ENCODE measurements around the gene IGSF8.

IGSF8 gene

DNA sequence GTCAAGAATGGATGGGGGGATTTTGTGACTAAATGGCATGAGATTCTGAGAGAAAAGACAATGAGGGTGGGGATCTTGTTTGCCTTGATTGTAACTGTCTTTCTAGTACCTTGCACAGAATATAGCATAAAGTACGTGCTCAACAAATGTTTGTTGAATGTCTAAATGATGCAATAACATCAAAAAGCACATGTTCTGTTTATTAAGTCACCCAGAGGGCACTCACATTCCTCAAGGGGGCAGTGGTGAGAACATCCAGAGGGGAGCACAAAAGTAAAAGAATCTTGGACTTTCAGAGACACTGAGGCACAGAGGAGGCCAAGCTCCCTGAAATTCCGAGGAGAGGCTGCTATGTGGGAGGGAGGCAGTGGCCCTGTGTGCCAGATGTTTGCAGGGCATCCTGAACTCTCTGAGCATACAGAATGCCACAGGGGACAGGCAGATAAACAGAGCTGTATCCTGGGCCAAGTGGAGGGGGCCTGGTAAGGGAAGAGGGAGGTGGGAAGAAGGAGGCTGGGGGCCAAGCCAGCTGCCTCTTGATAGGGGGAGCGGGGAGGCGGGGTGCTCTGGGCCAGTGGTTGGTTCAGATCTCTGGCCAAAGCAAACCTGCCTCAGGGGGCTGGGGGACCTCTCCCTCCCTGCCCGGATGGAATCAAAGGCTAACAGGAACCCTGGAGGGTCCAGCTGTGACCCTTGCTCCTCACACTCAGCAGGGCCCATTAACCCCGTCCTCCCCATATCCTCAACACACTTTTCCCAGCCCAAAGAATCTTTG is 10.7 kb upstream of the IGSF8 start:
- Histone ChIP-seq H3K27me3 (ENCODE audit: control insufficient read depth in 1 of 2, insufficient read depth in 2 of 2, low read length in 2 of 2) (no peaks in the 10 kb centered on the region), H3K9ac (ENCODE audit: low read depth in 1 of 2, low read length in 2 of 2) (no peak overlapping the region), H3K4me3 (ENCODE audit: low read depth in 1 of 2, low read length in 2 of 2) (no peak overlapping the region), H3K27ac (ENCODE audit: low read depth, low read length) (no peak overlapping the region), H3K36me3 (ENCODE audit: control insufficient read depth in 1 of 2, insufficient read depth in 2 of 2, low read length in 2 of 2) (no peaks in the 10 kb centered on the region), H3K4me1 (ENCODE audit: control insufficient read depth in 1 of 2, insufficient read depth in 2 of 2, low read length in 2 of 2) (peaks cover 0 to 4% of the 10 kb centered on the region in 2 donors), H3K9me3 (ENCODE audit: control insufficient read depth in 1 of 2, low read length in 2 of 2) (no peaks in the 10 kb centered on the region)

DNA sequence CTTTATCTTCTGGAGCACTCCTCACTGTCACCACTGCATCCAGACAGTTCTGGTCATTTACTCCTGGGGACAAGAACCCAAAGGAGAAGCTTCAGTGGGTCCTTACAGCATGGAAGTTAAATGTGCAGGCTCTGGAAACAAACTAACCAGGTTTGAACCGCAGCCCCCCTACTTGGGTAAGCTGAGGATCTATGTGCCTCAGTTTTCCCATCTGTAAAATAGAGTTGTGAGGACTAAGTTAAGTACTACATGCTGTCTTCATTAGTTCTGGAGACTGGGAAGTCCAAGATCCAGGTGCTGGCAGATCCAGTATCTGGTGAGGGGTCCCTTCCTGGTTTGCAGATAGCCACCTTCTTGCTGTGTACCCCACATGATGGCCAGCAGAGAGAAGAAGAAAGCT is 9.1 kb upstream of the IGSF8 start:
- H3K9me3 ChIP-seq (ENCODE audit: control insufficient read depth in 1 of 2, low read length in 2 of 2) = no peaks in the 10 kb centered on the region
- no peaks in the 10 kb centered on the region for H3K27me3 ChIP-seq (ENCODE audit: control insufficient read depth in 1 of 2, insufficient read depth in 2 of 2, low read length in 2 of 2)
- H3K4me1 ChIP-seq (ENCODE audit: control insufficient read depth in 1 of 2, insufficient read depth in 2 of 2, low read length in 2 of 2) = peaks cover 0 to 8% of the 10 kb centered on the region in 2 donors
- no peaks in the 10 kb centered on the region for H3K36me3 ChIP-seq (ENCODE audit: control insufficient read depth in 1 of 2, insufficient read depth in 2 of 2, low read length in 2 of 2)
- H3K27ac ChIP-seq (ENCODE audit: low read depth, low read length) = no peak overlapping the region
- H3K4me3 ChIP-seq (ENCODE audit: low read depth in 1 of 2, low read length in 2 of 2) = no peak overlapping the region
- no peak overlapping the region for H3K9ac ChIP-seq (ENCODE audit: low read depth in 1 of 2, low read length in 2 of 2)

DNA sequence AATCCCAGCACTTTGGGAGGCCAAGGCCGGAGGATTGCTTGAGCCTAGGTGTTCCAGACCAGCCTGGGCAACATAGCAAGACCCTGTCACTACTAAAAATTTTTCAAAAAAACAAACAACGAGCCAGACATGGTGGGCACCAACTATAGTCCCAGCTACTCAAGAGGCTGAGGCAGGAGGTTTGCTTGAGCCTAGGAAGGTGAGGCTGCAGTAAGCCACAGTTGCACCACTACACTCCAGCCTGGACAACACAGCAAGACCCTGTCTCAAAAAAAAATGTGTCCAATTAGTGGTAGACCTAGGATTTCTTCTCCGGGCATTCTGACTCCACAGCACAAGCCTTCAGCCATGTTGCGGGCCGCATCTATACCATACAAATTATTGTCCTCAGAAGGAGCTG is 6.7 kb upstream of the IGSF8 start:
- no peak overlapping the region for H3K9ac ChIP-seq (ENCODE audit: low read depth in 1 of 2, low read length in 2 of 2)
- no peaks in the 10 kb centered on the region for H3K36me3 ChIP-seq (ENCODE audit: control insufficient read depth in 1 of 2, insufficient read depth in 2 of 2, low read length in 2 of 2)
- H3K4me1 ChIP-seq (ENCODE audit: control insufficient read depth in 1 of 2, insufficient read depth in 2 of 2, low read length in 2 of 2) = peaks cover 5 to 15% of the 10 kb centered on the region in 2 donors
- H3K9me3 ChIP-seq (ENCODE audit: control insufficient read depth in 1 of 2, low read length in 2 of 2) = no peaks in the 10 kb centered on the region
- H3K4me3 ChIP-seq (ENCODE audit: low read depth in 1 of 2, low read length in 2 of 2) = no peak overlapping the region
- no peak overlapping the region for H3K27ac ChIP-seq (ENCODE audit: low read depth, low read length)
- no peaks in the 10 kb centered on the region for H3K27me3 ChIP-seq (ENCODE audit: control insufficient read depth in 1 of 2, insufficient read depth in 2 of 2, low read length in 2 of 2)

DNA sequence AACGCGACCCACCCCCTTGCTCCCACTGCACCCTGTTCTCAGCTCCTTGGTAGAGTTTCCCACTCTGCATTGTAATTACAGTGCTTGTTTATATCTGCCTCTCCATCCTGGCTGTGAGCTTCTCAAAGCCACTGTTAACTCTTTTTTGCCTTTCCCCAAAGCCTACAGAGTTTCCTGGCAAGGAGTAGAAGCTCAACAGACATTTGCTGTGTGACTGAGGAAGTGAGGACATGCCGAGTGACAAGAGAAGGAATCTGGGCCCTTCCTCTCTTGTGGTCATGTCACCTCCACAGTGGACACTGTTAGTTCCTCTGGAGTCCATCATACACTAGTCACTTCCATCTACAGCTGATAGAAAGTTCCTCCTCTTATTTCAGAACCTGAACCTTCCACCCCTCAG is 6.1 kb upstream of the IGSF8 start:
- no peak overlapping the region for H3K4me3 ChIP-seq (ENCODE audit: low read depth in 1 of 2, low read length in 2 of 2)
- no peaks in the 10 kb centered on the region for H3K36me3 ChIP-seq (ENCODE audit: control insufficient read depth in 1 of 2, insufficient read depth in 2 of 2, low read length in 2 of 2)
- no peak overlapping the region for H3K27ac ChIP-seq (ENCODE audit: low read depth, low read length)
- H3K9ac ChIP-seq (ENCODE audit: low read depth in 1 of 2, low read length in 2 of 2) = no peak overlapping the region
- H3K4me1 ChIP-seq (ENCODE audit: control insufficient read depth in 1 of 2, insufficient read depth in 2 of 2, low read length in 2 of 2) = peaks cover 6 to 18% of the 10 kb centered on the region in 2 donors
- no peaks in the 10 kb centered on the region for H3K27me3 ChIP-seq (ENCODE audit: control insufficient read depth in 1 of 2, insufficient read depth in 2 of 2, low read length in 2 of 2)
- no peaks in the 10 kb centered on the region for H3K9me3 ChIP-seq (ENCODE audit: control insufficient read depth in 1 of 2, low read length in 2 of 2)

- no peaks in the 10 kb centered on the region for H3K27me3 ChIP-seq (ENCODE audit: control insufficient read depth in 1 of 2, insufficient read depth in 2 of 2, low read length in 2 of 2)
- H3K4me1 ChIP-seq (ENCODE audit: control insufficient read depth in 1 of 2, insufficient read depth in 2 of 2, low read length in 2 of 2) = peaks cover 10 to 22% of the 10 kb centered on the region in 2 donors
- H3K9ac ChIP-seq (ENCODE audit: low read depth in 1 of 2, low read length in 2 of 2) = no peak overlapping the region
- no peaks in the 10 kb centered on the region for H3K36me3 ChIP-seq (ENCODE audit: control insufficient read depth in 1 of 2, insufficient read depth in 2 of 2, low read length in 2 of 2)
- no peak overlapping the region for H3K27ac ChIP-seq (ENCODE audit: low read depth, low read length)
- H3K9me3 ChIP-seq (ENCODE audit: control insufficient read depth in 1 of 2, low read length in 2 of 2) = no peaks in the 10 kb centered on the region
- no peak overlapping the region for H3K4me3 ChIP-seq (ENCODE audit: low read depth in 1 of 2, low read length in 2 of 2)
Observed at GRCh38 chr1:160103658-160104408, 5.4 kb upstream of the IGSF8 start.

GRCh38 chr1:160101717-160102522 is 3.5 kb upstream of the IGSF8 start:
- Histone ChIP-seq H3K27me3 (ENCODE audit: control insufficient read depth in 1 of 2, insufficient read depth in 2 of 2, low read length in 2 of 2) (no peaks in the 10 kb centered on the region), H3K9ac (ENCODE audit: low read depth in 1 of 2, low read length in 2 of 2) (no peak overlapping the region), H3K36me3 (ENCODE audit: control insufficient read depth in 1 of 2, insufficient read depth in 2 of 2, low read length in 2 of 2) (no peaks in the 10 kb centered on the region), H3K27ac (ENCODE audit: low read depth, low read length) (no peak overlapping the region), H3K4me1 (ENCODE audit: control insufficient read depth in 1 of 2, insufficient read depth in 2 of 2, low read length in 2 of 2) (peaks cover 19 to 33% of the 10 kb centered on the region in 2 donors), H3K9me3 (ENCODE audit: control insufficient read depth in 1 of 2, low read length in 2 of 2) (no peaks in the 10 kb centered on the region), H3K4me3 (ENCODE audit: low read depth in 1 of 2, low read length in 2 of 2) (no peak overlapping the region)

- Histone ChIP-seq H3K9ac (ENCODE audit: low read depth in 1 of 2, low read length in 2 of 2) (peak overlapping the region in 1 of 2 donors; percentile 15), H3K4me3 (ENCODE audit: low read depth in 1 of 2, low read length in 2 of 2) (no peak overlapping the region), H3K36me3 (ENCODE audit: control insufficient read depth in 1 of 2, insufficient read depth in 2 of 2, low read length in 2 of 2) (no peaks in the 10 kb centered on the region), H3K27me3 (ENCODE audit: control insufficient read depth in 1 of 2, insufficient read depth in 2 of 2, low read length in 2 of 2) (no peaks in the 10 kb centered on the region), H3K4me1 (ENCODE audit: control insufficient read depth in 1 of 2, insufficient read depth in 2 of 2, low read length in 2 of 2) (peaks cover 26 to 41% of the 10 kb centered on the region in 2 donors), H3K27ac (ENCODE audit: low read depth, low read length) (no peak overlapping the region), H3K9me3 (ENCODE audit: control insufficient read depth in 1 of 2, low read length in 2 of 2) (no peaks in the 10 kb centered on the region)
Observed at GRCh38 chr1:160101037-160101716, 2.8 kb upstream of the IGSF8 start.

DNA sequence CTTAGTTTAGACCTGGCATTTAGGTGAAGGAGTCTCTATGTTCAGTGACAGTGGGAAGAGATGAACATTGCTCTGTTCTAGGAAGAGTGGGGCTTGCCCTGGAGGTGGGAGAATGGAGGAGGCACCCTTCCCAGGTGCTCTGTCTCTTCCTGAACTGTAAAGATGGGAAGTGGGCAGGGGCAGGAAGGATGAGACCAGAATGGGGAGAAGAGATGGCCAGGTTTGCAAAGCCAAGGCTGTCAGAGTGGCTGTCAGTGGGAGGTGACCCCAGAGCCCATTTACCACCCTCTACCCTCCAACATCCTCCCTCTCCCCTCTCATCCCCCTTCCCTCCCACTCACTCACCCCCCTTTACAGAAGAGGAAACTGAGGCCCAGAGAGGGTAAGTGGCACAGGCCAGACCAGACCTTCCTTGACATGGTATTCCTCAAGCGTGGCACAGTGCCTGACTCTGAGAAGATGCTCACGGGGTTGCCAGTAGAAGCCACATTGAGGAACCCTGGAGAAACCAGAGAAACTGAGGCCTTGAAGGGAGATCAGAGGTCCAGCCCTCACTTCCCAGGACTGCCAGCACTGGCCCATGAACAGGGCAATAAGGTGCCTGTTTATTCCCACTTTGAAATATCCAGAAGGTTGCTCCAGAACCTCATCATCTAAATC is 1.4 kb upstream of the IGSF8 start:
- Histone ChIP-seq H3K9ac (ENCODE audit: low read depth in 1 of 2, low read length in 2 of 2) (peak overlapping the region in 1 of 2 donors; percentile 93), H3K9me3 (ENCODE audit: control insufficient read depth in 1 of 2, low read length in 2 of 2) (no peaks in the 10 kb centered on the region), H3K36me3 (ENCODE audit: control insufficient read depth in 1 of 2, insufficient read depth in 2 of 2, low read length in 2 of 2) (peaks cover 0 to 3% of the 10 kb centered on the region in 2 donors), H3K4me3 (ENCODE audit: low read depth in 1 of 2, low read length in 2 of 2) (no peak overlapping the region), H3K27ac (ENCODE audit: low read depth, low read length) (no peak overlapping the region), H3K4me1 (ENCODE audit: control insufficient read depth in 1 of 2, insufficient read depth in 2 of 2, low read length in 2 of 2) (peaks cover 39 to 54% of the 10 kb centered on the region in 2 donors), H3K27me3 (ENCODE audit: control insufficient read depth in 1 of 2, insufficient read depth in 2 of 2, low read length in 2 of 2) (no peaks in the 10 kb centered on the region)

DNA sequence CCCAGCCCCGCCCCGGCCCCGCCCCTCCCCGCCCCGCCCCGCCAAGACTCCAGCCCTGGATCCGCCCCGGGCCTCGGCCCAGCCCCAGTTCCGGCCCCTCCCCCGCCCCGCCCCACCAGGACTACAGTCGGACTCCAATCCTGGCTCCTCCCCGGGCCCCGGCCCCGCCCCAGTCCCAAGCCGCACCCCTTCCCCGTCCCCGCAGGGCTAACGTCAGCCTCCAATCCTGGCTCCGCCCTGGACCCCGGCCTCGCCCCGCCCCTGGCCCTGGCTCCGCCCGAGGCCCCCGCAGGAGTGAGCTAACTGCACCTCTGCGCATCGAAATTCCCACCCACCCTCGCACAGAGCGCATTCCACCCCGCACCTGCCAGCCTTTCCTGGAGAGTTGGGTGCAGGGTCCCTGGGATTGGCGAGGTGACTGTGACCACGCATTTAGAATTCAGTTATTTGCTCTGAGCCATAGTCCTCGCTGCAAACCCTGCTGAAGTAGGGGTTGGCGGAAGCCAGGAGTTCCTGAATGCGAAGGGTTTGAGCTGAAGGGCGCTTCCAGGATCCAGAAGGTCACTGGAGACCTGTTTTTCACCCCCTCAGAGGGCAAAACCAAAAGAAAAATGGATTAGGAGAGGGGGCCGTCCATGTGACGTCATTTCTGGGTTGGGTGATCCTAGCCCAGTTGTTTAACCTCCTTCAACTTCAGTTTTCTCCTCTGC is 588 bp upstream of the IGSF8 start:
- Histone ChIP-seq H3K4me1 (ENCODE audit: control insufficient read depth in 1 of 2, insufficient read depth in 2 of 2, low read length in 2 of 2) (peaks cover 46 to 55% of the 10 kb centered on the region in 2 donors), H3K9ac (ENCODE audit: low read depth in 1 of 2, low read length in 2 of 2) (peak overlapping the region; percentile 83 to 93)

More for the DNA sequence above, 588 bp upstream of the IGSF8 start:
- Histone ChIP-seq H3K27me3 (ENCODE audit: control insufficient read depth in 1 of 2, insufficient read depth in 2 of 2, low read length in 2 of 2) (no peaks in the 10 kb centered on the region), H3K27ac (ENCODE audit: low read depth, low read length) (peak overlapping the region; percentile 72), H3K4me3 (ENCODE audit: low read depth in 1 of 2, low read length in 2 of 2) (peak overlapping the region; percentile 81 to 85), H3K36me3 (ENCODE audit: control insufficient read depth in 1 of 2, insufficient read depth in 2 of 2, low read length in 2 of 2) (peaks cover 0 to 8% of the 10 kb centered on the region in 2 donors), H3K9me3 (ENCODE audit: control insufficient read depth in 1 of 2, low read length in 2 of 2) (no peaks in the 10 kb centered on the region)
